Measurements from ENCODE around the gene CD82. TPM values are rescaled to one million over a fixed set of nuclear protein-coding genes. Genes with fewer than 3 reads are reported as not detected.

CD82 gene
- total RNA-seq, 1 donor, result 23.2 TPM

- Histone ChIP-seq H3K79me2 (ENCODE audit: insufficient read depth, low read length) (no peaks in the 10 kb centered on the region), H3K4me1 (ENCODE audit: insufficient read depth, low read length) (peaks cover 13% of the 10 kb centered on the region), H3K27me3 (ENCODE audit: insufficient read depth, low read length) (no peaks in the 10 kb centered on the region), H4K20me1 (ENCODE audit: insufficient read depth, low read length) (no peaks in the 10 kb centered on the region), H2AFZ (ENCODE audit: low read length) (no peak overlapping the region), H3K36me3 (ENCODE audit: insufficient read depth, low read length) (no peaks in the 10 kb centered on the region), H3K27ac (ENCODE audit: low read depth, low read length) (no peak overlapping the region), H3K4me3 (ENCODE audit: insufficient read depth, low read length) (no peak overlapping the region), H3K9me3 (ENCODE audit: low read depth, low read length) (no peaks in the 10 kb centered on the region), H3K4me2 (ENCODE audit: insufficient read depth, low read length) (no peak overlapping the region)
- TF ChIP-seq CTCF (IDR thresholded peaks at IDR 0.05; ENCODE audit: extremely low read depth, low read depth, low read length), result no peak
- no peak for DNase-seq (ENCODE audit: insufficient read length, low spot score, missing footprints)
Measured at GRCh38 chr11:44580701-44581100, 15.2 kb downstream of the CD82 start.

GRCh38 chr11:44581246-44581645, 15.8 kb downstream of the CD82 start:
- Histone ChIP-seq H3K4me2 (ENCODE audit: insufficient read depth, low read length) (no peak overlapping the region), H3K79me2 (ENCODE audit: insufficient read depth, low read length) (no peaks in the 10 kb centered on the region), H3K27ac (ENCODE audit: low read depth, low read length) (no peak overlapping the region), H3K9me3 (ENCODE audit: low read depth, low read length) (no peaks in the 10 kb centered on the region), H3K4me1 (ENCODE audit: insufficient read depth, low read length) (peaks cover 8% of the 10 kb centered on the region), H3K4me3 (ENCODE audit: insufficient read depth, low read length) (no peak overlapping the region), H4K20me1 (ENCODE audit: insufficient read depth, low read length) (no peaks in the 10 kb centered on the region), H3K27me3 (ENCODE audit: insufficient read depth, low read length) (no peaks in the 10 kb centered on the region), H2AFZ (ENCODE audit: low read length) (no peak overlapping the region), H3K36me3 (ENCODE audit: insufficient read depth, low read length) (no peaks in the 10 kb centered on the region)
- no peak for TF ChIP-seq CTCF (IDR thresholded peaks at IDR 0.05; ENCODE audit: extremely low read depth, low read depth, low read length)
- no peak for DNase-seq (ENCODE audit: insufficient read length, low spot score, missing footprints)

- no peak overlapping the region for H3K4me2 ChIP-seq (ENCODE audit: insufficient read depth, low read length)
- no peaks in the 10 kb centered on the region for H4K20me1 ChIP-seq (ENCODE audit: insufficient read depth, low read length)
- H3K79me2 ChIP-seq (ENCODE audit: insufficient read depth, low read length), result no peaks in the 10 kb centered on the region
- no peaks in the 10 kb centered on the region for H3K4me1 ChIP-seq (ENCODE audit: insufficient read depth, low read length)
- no peaks in the 10 kb centered on the region for H3K36me3 ChIP-seq (ENCODE audit: insufficient read depth, low read length)
- H3K9me3 ChIP-seq (ENCODE audit: low read depth, low read length), result no peaks in the 10 kb centered on the region
- DNase-seq (ENCODE audit: insufficient read length, low spot score, missing footprints), result no peak
- TF ChIP-seq CTCF (IDR thresholded peaks at IDR 0.05; ENCODE audit: extremely low read depth, low read depth, low read length), result no peak
- no peak overlapping the region for H3K4me3 ChIP-seq (ENCODE audit: insufficient read depth, low read length)
- H3K27ac ChIP-seq (ENCODE audit: low read depth, low read length), result no peak overlapping the region
- no peak overlapping the region for H2AFZ ChIP-seq (ENCODE audit: low read length)
- no peaks in the 10 kb centered on the region for H3K27me3 ChIP-seq (ENCODE audit: insufficient read depth, low read length)
Measured at GRCh38 chr11:44582641-44583352, 17.3 kb downstream of the CD82 start.

GRCh38 chr11:44583353-44583669, 17.8 kb downstream of the CD82 start:
- H3K79me2 ChIP-seq (ENCODE audit: insufficient read depth, low read length), result no peaks in the 10 kb centered on the region
- H3K36me3 ChIP-seq (ENCODE audit: insufficient read depth, low read length), result peaks cover under 1% of the 10 kb centered on the region
- no peak overlapping the region for H2AFZ ChIP-seq (ENCODE audit: low read length)
- H3K4me1 ChIP-seq (ENCODE audit: insufficient read depth, low read length), result no peaks in the 10 kb centered on the region
- no peak overlapping the region for H3K27ac ChIP-seq (ENCODE audit: low read depth, low read length)
- no peak for TF ChIP-seq CTCF (IDR thresholded peaks at IDR 0.05; ENCODE audit: extremely low read depth, low read depth, low read length)
- H3K27me3 ChIP-seq (ENCODE audit: insufficient read depth, low read length), result no peaks in the 10 kb centered on the region
- no peak overlapping the region for H3K4me2 ChIP-seq (ENCODE audit: insufficient read depth, low read length)
- no peak for DNase-seq (ENCODE audit: insufficient read length, low spot score, missing footprints)
- no peak overlapping the region for H3K4me3 ChIP-seq (ENCODE audit: insufficient read depth, low read length)
- no peaks in the 10 kb centered on the region for H3K9me3 ChIP-seq (ENCODE audit: low read depth, low read length)
- H4K20me1 ChIP-seq (ENCODE audit: insufficient read depth, low read length), result no peaks in the 10 kb centered on the region
